OCI-LY3 (cell line): ENCODE results near the gene CDKN2B.

Experiments used
- H2AFZ ChIP-seq: fragments of 200-600, 300-600 bp; shearing (Covaris generic); 2 replicates; pipeline ENCODE4 v1.6.0; 2014; ENCODE audit warnings: antibody characterized with exemption, low read depth, low read length
- H3K27ac ChIP-seq: fragments of 200-600, 300-600 bp; sonication (generic); 2 replicates; pipeline ENCODE4 v1.5.1; 2014; ENCODE audit warnings: mild to moderate bottlenecking, low read length, moderate library complexity, mixed read lengths
- H3K27me3 ChIP-seq: fragments of 200-600, 300-600 bp; sonication (generic); 2 replicates; pipeline ENCODE4 v1.6.1; 2014; ENCODE audit warnings: low read depth, low read length, mixed read lengths
- H3K36me3 ChIP-seq: fragments of 200-600, 300-600 bp; sonication (generic); replicated peaks from 2 replicates; pipeline ENCODE3; 2014; ENCODE audit warnings: low read depth, low read length, mixed read lengths
- H3K4me1 ChIP-seq: fragments of 300-600, 200-600 bp; sonication (generic); 2 replicates; pipeline ENCODE4 v1.6.1; 2014; ENCODE audit warnings: low read length, mixed read lengths
- H3K4me2 ChIP-seq: fragments of 200-600, 300-600 bp; sonication (generic); 2 replicates; pipeline ENCODE4 v1.6.1; 2014; ENCODE audit warnings: low read length, mixed read lengths
- H3K4me3 ChIP-seq: fragments of 300-600, 200-600 bp; sonication (generic); 2 replicates; pipeline ENCODE4 v1.5.1; 2014; ENCODE audit warnings: antibody characterized with exemption, mild to moderate bottlenecking, low read length, moderate library complexity
- H3K79me2 ChIP-seq: fragments of 300-600, 200-600 bp; shearing (Covaris generic); 2 replicates; pipeline ENCODE4 v1.6.1; 2014; ENCODE audit warnings: mild to moderate bottlenecking, low read length, mixed read lengths
- H3K9ac ChIP-seq: fragments of 300-600, 200-600 bp; shearing (Covaris generic); 2 replicates; pipeline ENCODE4 v1.6.0; 2014; ENCODE audit warnings: mild to moderate bottlenecking, low read length, moderate library complexity
- H3K9me3 ChIP-seq: fragments of 200-600, 300-600 bp; shearing (Covaris generic); 2 replicates; pipeline ENCODE4 v1.6.1; 2014; ENCODE audit warnings: low read length, mixed read lengths; ENCODE audit not compliant: insufficient read depth
- H4K20me1 ChIP-seq: fragments of 200-600, 300-600 bp; sonication (generic); 2 replicates; pipeline ENCODE4 v1.6.1; 2016; ENCODE audit warnings: low read length, mixed read lengths; ENCODE audit not compliant: insufficient read depth
- EZH2phosphoT487 ChIP-seq: fragments of 200-600 bp; shearing (Covaris generic); IDR thresholded peaks from 2 replicates; pipeline ENCODE4 v1.6.1; 2018; ENCODE audit warnings: antibody characterized with exemption, mixed run types, low read depth
- TF ChIP-seq, protein P1 (sequence below): fragments of 200-600, 300-600 bp; sonication (generic); IDR thresholded peaks from 2 replicates; pipeline ENCODE4 v1.5.1; 2014; ENCODE audit warnings: antibody characterized with exemption, low read length, low read depth

The CDKN2B gene

DNA sequence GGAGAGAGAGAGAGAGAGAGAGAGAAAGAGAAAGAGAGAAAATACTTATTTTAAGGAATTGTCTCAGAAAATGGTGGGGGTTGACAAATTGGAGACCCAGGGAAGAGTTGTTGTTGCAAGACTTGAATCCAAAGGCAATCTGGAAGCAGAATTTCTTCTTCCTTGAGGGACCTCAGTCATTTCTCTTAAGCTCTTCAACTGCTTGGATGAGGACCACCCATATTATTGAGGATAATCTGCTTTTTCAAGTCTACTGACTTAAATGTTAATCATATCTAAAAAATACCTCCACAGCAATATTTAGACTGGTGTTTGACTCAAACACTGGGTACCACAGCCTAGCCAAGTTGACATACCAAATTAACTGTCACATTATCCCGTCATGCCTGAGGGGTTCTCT, 11.6 kb downstream of the CDKN2B start:
- TF ChIP-seq, protein P1, sequence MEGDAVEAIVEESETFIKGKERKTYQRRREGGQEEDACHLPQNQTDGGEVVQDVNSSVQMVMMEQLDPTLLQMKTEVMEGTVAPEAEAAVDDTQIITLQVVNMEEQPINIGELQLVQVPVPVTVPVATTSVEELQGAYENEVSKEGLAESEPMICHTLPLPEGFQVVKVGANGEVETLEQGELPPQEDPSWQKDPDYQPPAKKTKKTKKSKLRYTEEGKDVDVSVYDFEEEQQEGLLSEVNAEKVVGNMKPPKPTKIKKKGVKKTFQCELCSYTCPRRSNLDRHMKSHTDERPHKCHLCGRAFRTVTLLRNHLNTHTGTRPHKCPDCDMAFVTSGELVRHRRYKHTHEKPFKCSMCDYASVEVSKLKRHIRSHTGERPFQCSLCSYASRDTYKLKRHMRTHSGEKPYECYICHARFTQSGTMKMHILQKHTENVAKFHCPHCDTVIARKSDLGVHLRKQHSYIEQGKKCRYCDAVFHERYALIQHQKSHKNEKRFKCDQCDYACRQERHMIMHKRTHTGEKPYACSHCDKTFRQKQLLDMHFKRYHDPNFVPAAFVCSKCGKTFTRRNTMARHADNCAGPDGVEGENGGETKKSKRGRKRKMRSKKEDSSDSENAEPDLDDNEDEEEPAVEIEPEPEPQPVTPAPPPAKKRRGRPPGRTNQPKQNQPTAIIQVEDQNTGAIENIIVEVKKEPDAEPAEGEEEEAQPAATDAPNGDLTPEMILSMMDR = no peak
- no peak for TF ChIP-seq EZH2phosphoT487
- H3K36me3 ChIP-seq = no peaks in the 10 kb centered on the region
- no peaks in the 10 kb centered on the region for H3K4me1 ChIP-seq
- H3K4me2 ChIP-seq = no peak overlapping the region
- H2AFZ ChIP-seq = no peak overlapping the region
- H4K20me1 ChIP-seq = no peaks in the 10 kb centered on the region
- no peaks in the 10 kb centered on the region for H3K27me3 ChIP-seq
- no peak overlapping the region for H3K27ac ChIP-seq
- no peak overlapping the region for H3K9ac ChIP-seq
- H3K4me3 ChIP-seq = no peak overlapping the region
- H3K79me2 ChIP-seq = no peaks in the 10 kb centered on the region
- H3K9me3 ChIP-seq = no peaks in the 10 kb centered on the region

DNA sequence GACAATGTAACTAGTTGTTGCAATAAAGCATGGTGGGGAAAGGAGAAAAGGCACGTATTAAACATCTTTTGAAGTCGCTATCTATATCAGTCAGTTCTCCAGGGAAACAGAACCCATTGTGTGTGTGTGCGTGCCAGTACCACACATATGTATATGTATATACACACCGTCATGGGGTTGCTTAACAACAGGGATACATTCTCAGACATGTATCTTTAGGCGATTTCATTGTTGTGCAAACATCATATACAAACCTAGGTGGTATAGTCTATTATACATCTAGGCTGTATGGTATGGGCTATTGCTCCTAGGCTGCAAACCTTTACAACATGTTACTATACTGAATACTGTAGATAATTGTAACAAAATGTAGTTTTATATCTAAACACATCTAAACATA, 12.2 kb downstream of the CDKN2B start:
- H3K27ac ChIP-seq = no peak overlapping the region
- no peaks in the 10 kb centered on the region for H4K20me1 ChIP-seq
- no peaks in the 10 kb centered on the region for H3K4me1 ChIP-seq
- H3K9ac ChIP-seq = no peak overlapping the region
- no peaks in the 10 kb centered on the region for H3K27me3 ChIP-seq
- H3K4me3 ChIP-seq = no peak overlapping the region
- H3K36me3 ChIP-seq = no peaks in the 10 kb centered on the region
- TF ChIP-seq, protein P1 = no peak
- no peak for TF ChIP-seq EZH2phosphoT487
- H3K9me3 ChIP-seq = no peaks in the 10 kb centered on the region
- no peaks in the 10 kb centered on the region for H3K79me2 ChIP-seq
- no peak overlapping the region for H2AFZ ChIP-seq
- H3K4me2 ChIP-seq = no peak overlapping the region

DNA sequence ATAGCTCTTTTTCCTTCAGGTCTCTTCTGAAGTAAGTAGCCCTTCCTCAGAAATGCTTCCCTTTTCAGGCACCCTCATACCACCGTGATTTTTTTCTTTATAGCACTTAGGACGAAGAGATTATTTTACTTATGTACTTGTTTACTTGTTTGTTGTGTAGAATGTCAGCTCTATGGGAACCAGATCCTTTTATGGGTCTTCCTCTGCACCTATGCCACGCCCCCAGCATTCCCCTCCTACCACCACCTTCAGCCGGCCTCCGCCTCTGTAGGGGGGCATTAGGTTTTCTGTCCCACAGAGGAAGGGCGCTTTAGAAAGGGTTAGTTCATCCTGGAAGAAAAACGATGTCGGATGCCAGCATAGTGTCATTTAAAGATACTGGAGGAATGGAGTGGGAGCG, 12.7 kb downstream of the CDKN2B start:
- Histone ChIP-seq H3K4me2 (no peak overlapping the region), H3K27me3 (no peaks in the 10 kb centered on the region), H3K4me3 (no peak overlapping the region), H3K4me1 (no peaks in the 10 kb centered on the region), H3K27ac (no peak overlapping the region), H3K79me2 (no peaks in the 10 kb centered on the region), H3K36me3 (no peaks in the 10 kb centered on the region), H2AFZ (no peak overlapping the region), H4K20me1 (no peaks in the 10 kb centered on the region), H3K9ac (no peak overlapping the region), H3K9me3 (no peaks in the 10 kb centered on the region)
- TF ChIP-seq EZH2phosphoT487 = no peak
- TF ChIP-seq, protein P1 = no peak

- no peak overlapping the region for H3K27ac ChIP-seq
- no peaks in the 10 kb centered on the region for H3K4me1 ChIP-seq
- H3K4me3 ChIP-seq = no peak overlapping the region
- no peak overlapping the region for H2AFZ ChIP-seq
- no peaks in the 10 kb centered on the region for H4K20me1 ChIP-seq
- no peaks in the 10 kb centered on the region for H3K79me2 ChIP-seq
- H3K4me2 ChIP-seq = no peak overlapping the region
- H3K36me3 ChIP-seq = no peaks in the 10 kb centered on the region
- no peaks in the 10 kb centered on the region for H3K9me3 ChIP-seq
- no peak for TF ChIP-seq EZH2phosphoT487
- TF ChIP-seq, protein P1 = no peak
- H3K27me3 ChIP-seq = no peaks in the 10 kb centered on the region
- H3K9ac ChIP-seq = no peak overlapping the region
Measured at GRCh38 chr9:21995666-21996398, 13.3 kb downstream of the CDKN2B start.
